ENCODE results near the gene HRH1.

HRH1 gene

DNA sequence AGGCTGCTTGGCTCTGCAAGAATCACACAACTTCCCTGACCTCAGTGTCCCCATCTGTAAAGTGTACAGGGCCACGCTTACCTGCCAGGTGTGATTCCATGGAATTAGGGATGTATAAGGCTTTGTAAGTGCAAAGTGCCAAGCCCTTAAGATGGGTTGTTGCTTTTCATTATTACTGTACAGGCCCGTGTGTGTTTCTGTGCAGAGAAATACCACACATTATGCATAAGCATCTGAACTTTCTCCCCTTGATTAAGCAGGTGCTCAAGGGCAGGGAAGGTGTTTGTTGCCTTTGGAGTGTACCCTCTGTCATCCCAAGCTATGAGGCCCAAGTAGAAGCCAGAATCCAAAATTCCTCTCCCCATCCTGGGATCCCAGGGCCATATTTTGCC is 13.6 kb upstream of the HRH1 start:
- in situ Hi-C loops (cut with MboI; ENCODE audit: low sequenced_read_pairs, unreplicated experiment), result no loop called here
- DNase-seq (ENCODE audit: low spot score), result no peak
- TF ChIP-seq, protein P1, sequence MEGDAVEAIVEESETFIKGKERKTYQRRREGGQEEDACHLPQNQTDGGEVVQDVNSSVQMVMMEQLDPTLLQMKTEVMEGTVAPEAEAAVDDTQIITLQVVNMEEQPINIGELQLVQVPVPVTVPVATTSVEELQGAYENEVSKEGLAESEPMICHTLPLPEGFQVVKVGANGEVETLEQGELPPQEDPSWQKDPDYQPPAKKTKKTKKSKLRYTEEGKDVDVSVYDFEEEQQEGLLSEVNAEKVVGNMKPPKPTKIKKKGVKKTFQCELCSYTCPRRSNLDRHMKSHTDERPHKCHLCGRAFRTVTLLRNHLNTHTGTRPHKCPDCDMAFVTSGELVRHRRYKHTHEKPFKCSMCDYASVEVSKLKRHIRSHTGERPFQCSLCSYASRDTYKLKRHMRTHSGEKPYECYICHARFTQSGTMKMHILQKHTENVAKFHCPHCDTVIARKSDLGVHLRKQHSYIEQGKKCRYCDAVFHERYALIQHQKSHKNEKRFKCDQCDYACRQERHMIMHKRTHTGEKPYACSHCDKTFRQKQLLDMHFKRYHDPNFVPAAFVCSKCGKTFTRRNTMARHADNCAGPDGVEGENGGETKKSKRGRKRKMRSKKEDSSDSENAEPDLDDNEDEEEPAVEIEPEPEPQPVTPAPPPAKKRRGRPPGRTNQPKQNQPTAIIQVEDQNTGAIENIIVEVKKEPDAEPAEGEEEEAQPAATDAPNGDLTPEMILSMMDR (IDR thresholded peaks at IDR 0.05; ENCODE audit: borderline replicate concordance, control extremely low read depth, extremely low read depth, insufficient read depth, missing control alignments), result no peak

DNA sequence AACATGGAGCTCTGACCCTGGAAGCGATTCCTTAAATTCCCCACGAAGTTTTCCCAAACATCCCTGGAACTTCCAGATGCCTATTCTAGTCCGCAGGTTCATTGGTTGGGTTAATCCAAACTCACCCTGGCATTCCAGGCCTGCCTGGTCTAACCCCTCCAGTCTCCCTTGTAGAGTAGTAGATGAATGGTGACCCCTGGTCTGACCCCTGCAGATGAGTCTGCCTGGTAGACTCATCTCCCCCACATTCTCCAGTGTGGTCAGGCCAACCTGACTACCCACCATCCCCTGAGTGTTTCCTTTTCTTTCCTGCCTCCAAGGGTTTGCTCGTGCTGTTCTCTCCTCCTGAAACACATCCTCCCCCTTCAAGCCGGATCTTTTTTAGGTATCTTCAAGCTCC is 10.8 kb upstream of the HRH1 start:
- in situ Hi-C loops (cut with MboI; ENCODE audit: low sequenced_read_pairs, unreplicated experiment), result no loop called here
- TF ChIP-seq, protein P1 (IDR thresholded peaks at IDR 0.05; ENCODE audit: borderline replicate concordance, control extremely low read depth, extremely low read depth, insufficient read depth, missing control alignments), result no peak
- DNase-seq (ENCODE audit: low spot score), result no peak

DNA sequence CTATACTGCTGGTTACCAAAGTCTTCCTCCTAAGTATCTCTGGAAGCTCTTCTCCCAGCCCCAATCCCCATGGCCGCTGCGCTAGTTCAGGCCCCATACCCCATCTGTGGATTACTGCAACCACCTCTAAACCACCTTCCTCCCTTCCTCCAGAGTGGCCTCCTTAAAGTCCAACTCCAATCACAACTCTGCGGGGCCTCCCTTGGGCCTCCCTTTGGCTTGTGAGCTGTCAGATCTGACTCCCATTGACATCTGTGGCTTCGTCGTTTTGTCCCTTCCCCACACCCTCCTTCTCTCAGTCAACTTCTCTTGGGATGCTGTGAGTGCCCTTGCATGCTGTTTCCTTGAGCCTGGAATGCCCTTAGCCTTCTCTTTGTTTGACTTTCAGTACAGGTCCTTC is 9.3 kb upstream of the HRH1 start:
- TF ChIP-seq, protein P1 (IDR thresholded peaks at IDR 0.05; ENCODE audit: borderline replicate concordance, control extremely low read depth, extremely low read depth, insufficient read depth, missing control alignments), result no peak
- DNase-seq (ENCODE audit: low spot score), result no peak
- in situ Hi-C loops (cut with MboI; ENCODE audit: low sequenced_read_pairs, unreplicated experiment), result no loop called here

DNA sequence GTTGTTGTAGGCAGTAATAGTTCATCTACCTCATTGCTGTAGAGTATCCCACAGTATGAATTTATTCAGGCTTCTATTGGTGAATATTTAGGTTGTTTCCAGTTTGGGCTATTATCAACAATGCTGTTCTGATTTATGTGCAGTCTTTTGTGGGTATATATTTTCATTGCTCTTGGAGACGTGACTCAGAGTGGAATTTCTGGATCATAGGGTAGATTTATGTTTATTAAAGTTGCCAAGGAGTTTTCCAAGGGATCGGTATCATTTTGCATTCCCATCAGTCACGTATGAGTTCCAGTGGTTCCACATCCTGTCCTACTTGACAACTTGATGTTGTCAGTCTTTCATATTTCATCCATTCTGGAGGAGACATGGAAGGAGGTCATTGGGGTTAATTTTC is 8.4 kb upstream of the HRH1 start:
- no peak for DNase-seq (ENCODE audit: low spot score)
- in situ Hi-C loops (cut with MboI; ENCODE audit: low sequenced_read_pairs, unreplicated experiment), result no loop called here
- TF ChIP-seq, protein P1 (IDR thresholded peaks at IDR 0.05; ENCODE audit: borderline replicate concordance, control extremely low read depth, extremely low read depth, insufficient read depth, missing control alignments), result no peak

DNA sequence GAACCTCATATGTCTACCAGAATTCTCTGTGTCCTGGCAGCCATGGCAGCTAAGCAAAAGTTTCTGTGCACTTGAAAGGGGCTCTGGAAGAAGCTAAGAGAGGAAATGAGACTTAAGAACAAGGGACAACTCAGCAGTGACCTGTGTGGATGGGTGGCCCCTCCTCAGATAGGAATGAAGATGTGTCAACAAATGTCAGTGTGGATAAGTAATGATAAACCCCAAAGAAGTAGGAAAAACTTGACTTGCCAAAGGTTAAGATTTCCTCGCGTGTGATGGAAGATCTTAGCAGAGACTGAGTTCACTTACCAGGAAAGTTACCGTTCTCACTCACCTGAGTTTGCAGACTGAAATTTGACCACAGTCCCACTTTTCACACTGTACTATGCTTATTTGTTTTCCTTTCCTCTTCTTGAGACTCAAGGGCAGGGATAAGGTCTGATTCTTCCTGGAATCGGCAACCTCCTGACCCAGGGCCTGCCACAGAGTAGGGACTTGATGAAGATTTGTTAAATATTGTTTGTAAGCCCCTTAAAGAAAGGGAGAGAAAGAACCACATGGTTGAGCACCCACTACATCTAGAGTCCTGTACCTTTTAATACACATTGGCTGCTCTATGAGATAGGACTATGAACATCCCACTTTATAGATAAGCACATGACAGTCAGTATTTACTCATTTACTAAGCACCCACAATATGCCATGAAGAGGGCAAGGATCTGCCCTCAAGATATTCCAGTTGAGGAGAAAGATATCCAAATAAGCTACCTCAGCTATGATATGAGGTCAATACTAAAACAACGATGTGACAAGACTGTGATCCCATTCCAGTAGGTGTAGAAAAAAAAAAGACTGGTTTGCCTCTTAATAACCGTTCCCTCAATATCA is 7.3 kb upstream of the HRH1 start:
- TF ChIP-seq, protein P1 (IDR thresholded peaks at IDR 0.05; ENCODE audit: borderline replicate concordance, control extremely low read depth, extremely low read depth, insufficient read depth, missing control alignments), result no peak
- in situ Hi-C loops (cut with MboI; ENCODE audit: low sequenced_read_pairs, unreplicated experiment), result no loop called here
- no peak for DNase-seq (ENCODE audit: low spot score)

DNA sequence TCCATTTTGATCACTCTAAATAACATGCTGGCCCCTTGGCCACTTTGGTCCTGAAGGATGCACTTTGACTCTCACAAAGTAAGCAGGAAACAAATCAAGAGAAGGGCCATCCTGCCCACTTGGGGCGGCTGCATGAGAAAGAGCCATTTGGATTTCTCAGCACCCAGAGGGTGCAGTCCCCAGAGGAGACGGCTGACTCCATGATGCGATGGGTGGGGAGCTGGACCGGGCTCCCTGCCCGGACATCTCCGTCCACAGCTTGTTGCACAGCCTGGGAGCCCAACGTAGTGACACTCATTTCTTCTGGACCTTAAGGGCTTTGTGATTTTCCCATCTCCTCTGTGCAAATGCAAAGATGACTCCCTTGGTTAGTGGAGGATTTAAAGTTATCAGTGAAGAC is 4.0 kb upstream of the HRH1 start:
- in situ Hi-C loops (cut with MboI; ENCODE audit: low sequenced_read_pairs, unreplicated experiment), result no loop called here
- TF ChIP-seq, protein P1 (IDR thresholded peaks at IDR 0.05; ENCODE audit: borderline replicate concordance, control extremely low read depth, extremely low read depth, insufficient read depth, missing control alignments), result no peak
- no peak for DNase-seq (ENCODE audit: low spot score)

All from GM13976 (cell line).